Prostate gland (tissue), 2 donors: ENCODE results near the gene CNDP1. TPM values are rescaled to one million over a fixed set of nuclear protein-coding genes. Genes with fewer than 3 reads are reported as not detected.
A peak's percentile ranks its signal among the peaks of the same experiment; 100 is the strongest.

ENCODE experiments used
- DNase-seq: peaks from one replicate; pipeline ENCODE4 v3.0.0-alpha.2; 2019; ENCODE audit warnings: low spot score
- H3K27ac ChIP-seq, 2 donors: fragments of 200-600 bp; sonication (generic); 2 replicates each; pipeline ENCODE4 v1.5.1; 2017 to 2019
- H3K27me3 ChIP-seq: fragments of 200-600 bp; sonication (generic); replicated peaks from 2 replicates; pipeline ENCODE4 v1.5.1; 2019; ENCODE audit not compliant: insufficient read depth
- H3K36me3 ChIP-seq, 2 donors: fragments of 200-600 bp; sonication (generic); 1 replicate in 1 of 2; 2 replicates in 1 of 2; pipeline versions ENCODE4 v1.5.1 to v1.8.1; 2017 to 2019
- H3K4me1 ChIP-seq: fragments of 200-600 bp; sonication (generic); replicated peaks from 2 replicates; pipeline ENCODE4 v1.5.1; 2019
- H3K4me3 ChIP-seq, 2 donors: fragments of 200-600 bp; sonication (generic); 2 replicates each; pipeline ENCODE4 v1.5.1; 2017 to 2019
- H3K9me3 ChIP-seq: fragments of 200-600 bp; sonication (generic); 2 replicates; pipeline ENCODE4 v1.5.1; 2017
- POLR2A ChIP-seq: fragments of 450-650 bp; IDR thresholded peaks from one replicate; pipeline ENCODE4 v1.6.1; 2016; ENCODE audit warnings: antibody characterized with exemption, mild to moderate bottlenecking
- POLR2AphosphoS5 ChIP-seq: sonication (generic); formaldehyde crosslinking; IDR thresholded peaks from one replicate; pipeline ENCODE4 v1.6.1; 2017; ENCODE audit warnings: antibody characterized with exemption
- WGBS: methylation state at CpG from one replicate; pipeline ENCODE4 v1.1.5; 2018; 5-methylcytosine and 5-hydroxymethylcytosine counted together
- intact Hi-C: fragments of 100-400 bp; cut with DNase I; formaldehyde crosslinking; loops from one replicate; pipeline ENCODE4 v1.14.2; 2022
- total RNA-seq, 2 donors: library from RNA; depleted of rRNA; stranded (reverse); fragments of >200 nt; gene quantifications; one replicate each; pipeline ENCODE4 v1.1.0, GENCODE V29; 2016
- TF ChIP-seq, protein P1 (sequence below), 4 experiments: fragments of 200-600 bp in 2 of 4; fragments of 450-650 bp in 2 of 4; sonication (generic) in 2 of 4; IDR thresholded peaks; 1 replicate in 3 of 4; 2 replicates in 1 of 4; pipeline ENCODE4 v1.5.1; 2016 to 2019; ENCODE audit warnings: antibody characterized with exemption in 4 of 4, mild to moderate bottlenecking in 2 of 4, moderate library complexity in 2 of 4

Gene CNDP1
- total RNA-seq, 2 donors from 2014 or later = not detected

DNA sequence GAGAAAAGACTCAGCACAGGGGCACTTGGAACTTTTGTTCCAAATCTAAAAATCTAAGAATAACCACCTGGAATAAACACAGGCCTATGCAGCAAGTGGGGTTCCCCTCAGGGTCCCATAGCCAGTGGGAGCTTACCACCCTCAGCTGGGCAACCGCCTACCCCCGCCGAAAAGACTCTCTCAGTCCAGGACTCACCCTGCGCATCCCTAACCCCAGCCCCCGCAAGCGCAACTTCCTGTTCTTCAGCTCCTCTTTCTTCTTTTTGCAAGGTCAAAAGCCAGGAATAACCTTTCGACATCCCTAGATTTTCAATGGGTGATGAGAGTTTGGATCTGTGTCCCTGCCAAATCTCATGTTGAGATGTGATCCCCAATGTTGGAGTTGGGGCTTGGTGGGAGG lies 13.6 kb downstream of the CNDP1 start:
- TF ChIP-seq POLR2A = no peak
- no peak for TF ChIP-seq POLR2AphosphoS5
- TF ChIP-seq, protein P1, sequence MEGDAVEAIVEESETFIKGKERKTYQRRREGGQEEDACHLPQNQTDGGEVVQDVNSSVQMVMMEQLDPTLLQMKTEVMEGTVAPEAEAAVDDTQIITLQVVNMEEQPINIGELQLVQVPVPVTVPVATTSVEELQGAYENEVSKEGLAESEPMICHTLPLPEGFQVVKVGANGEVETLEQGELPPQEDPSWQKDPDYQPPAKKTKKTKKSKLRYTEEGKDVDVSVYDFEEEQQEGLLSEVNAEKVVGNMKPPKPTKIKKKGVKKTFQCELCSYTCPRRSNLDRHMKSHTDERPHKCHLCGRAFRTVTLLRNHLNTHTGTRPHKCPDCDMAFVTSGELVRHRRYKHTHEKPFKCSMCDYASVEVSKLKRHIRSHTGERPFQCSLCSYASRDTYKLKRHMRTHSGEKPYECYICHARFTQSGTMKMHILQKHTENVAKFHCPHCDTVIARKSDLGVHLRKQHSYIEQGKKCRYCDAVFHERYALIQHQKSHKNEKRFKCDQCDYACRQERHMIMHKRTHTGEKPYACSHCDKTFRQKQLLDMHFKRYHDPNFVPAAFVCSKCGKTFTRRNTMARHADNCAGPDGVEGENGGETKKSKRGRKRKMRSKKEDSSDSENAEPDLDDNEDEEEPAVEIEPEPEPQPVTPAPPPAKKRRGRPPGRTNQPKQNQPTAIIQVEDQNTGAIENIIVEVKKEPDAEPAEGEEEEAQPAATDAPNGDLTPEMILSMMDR (IDR thresholded peaks at IDR 0.05) = no peak
- H3K4me1 ChIP-seq = no peaks in the 10 kb centered on the region
- no peak overlapping the region for H3K4me3 ChIP-seq
- H3K27ac ChIP-seq = no peak overlapping the region
- no peak for DNase-seq
- WGBS = 96% methylated on average over 7 of the region's 7 CpGs
- no peaks in the 10 kb centered on the region for H3K36me3 ChIP-seq
- intact Hi-C loops = no loop called here
- no peaks in the 10 kb centered on the region for H3K27me3 ChIP-seq
- no peaks in the 10 kb centered on the region for H3K9me3 ChIP-seq

DNA sequence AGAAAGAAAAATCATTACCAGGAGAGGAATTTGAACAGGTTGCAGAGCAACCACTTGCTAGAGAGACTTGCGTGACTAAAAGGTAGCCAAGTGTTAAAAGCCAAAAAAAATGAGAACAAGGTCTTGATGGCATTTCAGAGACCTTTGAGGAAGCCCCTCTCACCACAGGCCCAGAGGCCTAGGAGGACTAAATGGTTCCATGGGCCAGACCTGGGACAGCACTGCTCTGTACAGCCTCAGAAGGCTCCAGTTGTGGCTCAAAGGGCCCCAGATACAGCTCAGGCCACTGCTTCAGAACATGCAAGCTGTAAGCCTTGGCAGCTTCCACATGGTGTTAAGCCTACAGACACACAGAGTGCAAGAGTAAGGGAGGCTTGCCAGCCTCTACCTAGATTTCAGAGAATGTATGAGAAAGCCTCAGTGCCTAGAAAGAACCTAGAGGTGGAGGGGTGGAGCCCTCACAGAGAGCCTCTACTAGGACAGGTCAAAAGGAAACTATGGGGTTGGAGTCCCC lies 15.3 kb downstream of the CNDP1 start:
- no peaks in the 10 kb centered on the region for H3K9me3 ChIP-seq
- H3K36me3 ChIP-seq = no peaks in the 10 kb centered on the region
- DNase-seq = no peak
- H3K27me3 ChIP-seq = no peaks in the 10 kb centered on the region
- TF ChIP-seq POLR2AphosphoS5 = no peak
- TF ChIP-seq, protein P1 (IDR thresholded peaks at IDR 0.05) = no peak
- TF ChIP-seq POLR2A = no peak
- 92% methylated on average over 1 of the region's 1 CpG for WGBS
- no peak overlapping the region for H3K4me3 ChIP-seq
- intact Hi-C loops = loop anchor here (5.0 to 10.0 kb wide), 3 partner anchors 55 to 355 kb away; partner anchors contain the start of gene CNDP2
- H3K4me1 ChIP-seq = no peaks in the 10 kb centered on the region
- no peak overlapping the region for H3K27ac ChIP-seq

DNA sequence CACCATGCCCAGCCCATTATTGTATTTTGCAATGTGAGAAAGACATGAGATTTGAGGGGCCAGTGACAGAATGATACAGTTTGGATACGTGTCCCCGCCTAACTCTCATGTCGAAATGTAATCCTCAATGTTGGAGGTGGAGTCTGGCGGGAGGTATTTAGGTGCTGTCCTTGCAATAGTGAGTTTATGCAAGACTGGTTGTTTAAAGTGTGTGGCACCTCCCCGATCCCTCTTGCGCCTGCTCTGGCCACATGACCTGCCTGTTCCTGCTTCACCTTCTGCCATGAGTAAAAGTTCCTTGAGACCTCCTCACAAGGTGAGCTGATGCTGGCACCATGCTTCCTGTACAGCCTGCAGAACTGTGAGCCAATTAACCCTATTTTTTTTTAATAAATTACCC lies 16.6 kb downstream of the CNDP1 start:
- WGBS = 96% methylated on average over 6 of the region's 6 CpGs
- no peaks in the 10 kb centered on the region for H3K4me1 ChIP-seq
- intact Hi-C loops = loop anchor here (5.0 to 10.0 kb wide), 3 partner anchors 56 to 356 kb away; partner anchors contain the start of gene CNDP2
- TF ChIP-seq POLR2AphosphoS5 (no peak), POLR2A (no peak)
- TF ChIP-seq, protein P1 (IDR thresholded peaks at IDR 0.05) = no peak
- no peak overlapping the region for H3K4me3 ChIP-seq
- no peak for DNase-seq
- H3K9me3 ChIP-seq = no peaks in the 10 kb centered on the region
- H3K27me3 ChIP-seq = no peaks in the 10 kb centered on the region
- H3K27ac ChIP-seq = no peak overlapping the region
- H3K36me3 ChIP-seq = no peaks in the 10 kb centered on the region

DNA sequence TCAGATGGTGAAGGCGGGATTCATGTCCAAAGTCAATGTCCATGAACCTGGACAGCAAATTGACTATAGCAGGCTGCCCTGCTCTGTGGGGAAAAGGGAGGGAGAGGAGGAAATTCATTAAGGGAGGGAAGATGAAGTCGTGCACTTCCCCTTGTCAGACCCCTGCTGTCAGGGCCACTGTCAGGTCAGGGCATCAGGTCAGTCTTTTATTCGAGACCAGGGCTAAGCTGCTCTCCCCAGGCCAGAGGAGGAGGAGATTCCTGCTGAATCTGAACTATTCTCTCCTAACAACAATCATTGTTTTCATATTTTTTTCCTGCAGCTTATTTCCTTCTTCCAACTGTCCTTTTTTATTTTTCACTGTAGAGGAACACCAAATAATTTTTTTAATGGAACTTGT lies 17.2 kb downstream of the CNDP1 start:
- TF ChIP-seq POLR2A = no peak
- no peak for TF ChIP-seq POLR2AphosphoS5
- TF ChIP-seq, protein P1 (IDR thresholded peaks at IDR 0.05) = no peak
- Histone ChIP-seq H3K27me3 (no peaks in the 10 kb centered on the region), H3K9me3 (no peaks in the 10 kb centered on the region), H3K27ac (no peak overlapping the region), H3K4me3 (no peak overlapping the region), H3K36me3 (no peaks in the 10 kb centered on the region), H3K4me1 (no peaks in the 10 kb centered on the region)
- no peak for DNase-seq
- intact Hi-C loops = loop anchor here (5.0 to 10.0 kb wide), 3 partner anchors 57 to 357 kb away; partner anchors contain the start of gene CNDP2
- WGBS = 56% methylated on average over 3 of the region's 3 CpGs

DNA sequence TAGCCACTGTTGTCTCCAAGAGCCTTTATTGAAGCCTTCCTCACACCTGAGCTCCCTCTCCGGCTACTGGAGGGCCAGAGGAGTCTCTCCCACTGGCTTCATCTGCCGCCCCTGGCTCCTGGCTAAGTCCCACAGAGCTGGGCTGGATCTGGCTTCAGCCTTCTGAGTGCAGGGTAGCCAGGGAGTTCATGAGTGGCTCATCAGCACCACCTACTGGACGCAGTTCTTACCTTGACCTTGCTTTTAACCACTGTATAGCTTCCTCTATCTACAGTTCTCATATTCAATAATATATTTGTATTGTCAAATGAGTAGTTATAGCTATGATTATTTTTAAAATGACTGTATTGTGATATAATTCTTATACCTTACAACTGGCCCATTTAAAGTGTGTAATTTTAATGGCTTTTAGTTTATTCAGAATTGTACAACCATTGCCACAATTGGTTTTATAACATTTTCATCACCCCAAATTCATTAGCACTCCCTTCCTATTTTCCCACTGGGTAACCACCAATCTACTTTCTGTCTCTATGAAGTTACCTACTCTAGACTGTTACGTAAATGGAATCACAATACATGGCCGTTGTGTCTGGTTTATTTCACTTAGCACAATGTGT lies 17.7 kb downstream of the CNDP1 start:
- WGBS = 19% methylated on average over 5 of the region's 5 CpGs
- Histone ChIP-seq H3K27me3 (no peaks in the 10 kb centered on the region), H3K9me3 (no peaks in the 10 kb centered on the region), H3K4me1 (no peaks in the 10 kb centered on the region), H3K36me3 (no peaks in the 10 kb centered on the region), H3K4me3 (no peak overlapping the region), H3K27ac (no peak overlapping the region)
- DNase-seq = peak; percentile 86
- intact Hi-C loops = loop anchor here (5.0 to 10.0 kb wide), 3 partner anchors 57 to 357 kb away; partner anchors contain the start of gene CNDP2
- TF ChIP-seq POLR2A = no peak
- TF ChIP-seq, protein P1 (IDR thresholded peaks at IDR 0.05) = peak; percentile 44 to 84 (median 81)
